SK-N-SH (cell line): ENCODE data around the gene SLC12A5.

Experiments used
- TF ChIP-seq, protein P1 (sequence below): fragments of 200-600 bp; sonication (generic); IDR thresholded peaks from 2 replicates; pipeline ENCODE4 v1.6.1; 2017; ENCODE audit warnings: antibody characterized with exemption, mild to moderate bottlenecking, moderate library complexity
- TF ChIP-seq, protein P2 (sequence below): fragments of 150-350 bp; IDR thresholded peaks from 2 replicates; pipeline ENCODE4 v1.6.1; 2017; ENCODE audit warnings: antibody characterized with exemption, low read length, low read depth, borderline replicate concordance

DNA sequence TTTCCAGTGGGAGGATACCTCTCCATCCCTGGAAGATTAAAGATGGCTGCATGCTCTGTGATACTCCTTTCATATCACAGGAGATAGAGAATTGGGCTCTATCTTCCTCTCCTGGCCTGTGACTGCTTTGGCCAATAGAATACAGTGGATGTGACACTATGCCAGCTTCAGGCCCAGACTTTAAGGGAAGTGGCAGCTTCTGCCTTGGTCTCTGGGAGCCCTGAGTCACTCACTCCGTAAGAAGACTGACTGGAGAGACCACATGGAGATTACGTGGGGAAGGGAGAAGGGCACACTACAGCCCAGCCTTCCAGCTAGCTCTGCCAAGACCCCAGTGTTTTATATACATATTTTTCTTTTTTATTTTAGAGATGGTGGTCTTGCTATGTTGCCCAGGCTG is 30.7 kb upstream of the SLC12A5 start:
- TF ChIP-seq, protein P1, sequence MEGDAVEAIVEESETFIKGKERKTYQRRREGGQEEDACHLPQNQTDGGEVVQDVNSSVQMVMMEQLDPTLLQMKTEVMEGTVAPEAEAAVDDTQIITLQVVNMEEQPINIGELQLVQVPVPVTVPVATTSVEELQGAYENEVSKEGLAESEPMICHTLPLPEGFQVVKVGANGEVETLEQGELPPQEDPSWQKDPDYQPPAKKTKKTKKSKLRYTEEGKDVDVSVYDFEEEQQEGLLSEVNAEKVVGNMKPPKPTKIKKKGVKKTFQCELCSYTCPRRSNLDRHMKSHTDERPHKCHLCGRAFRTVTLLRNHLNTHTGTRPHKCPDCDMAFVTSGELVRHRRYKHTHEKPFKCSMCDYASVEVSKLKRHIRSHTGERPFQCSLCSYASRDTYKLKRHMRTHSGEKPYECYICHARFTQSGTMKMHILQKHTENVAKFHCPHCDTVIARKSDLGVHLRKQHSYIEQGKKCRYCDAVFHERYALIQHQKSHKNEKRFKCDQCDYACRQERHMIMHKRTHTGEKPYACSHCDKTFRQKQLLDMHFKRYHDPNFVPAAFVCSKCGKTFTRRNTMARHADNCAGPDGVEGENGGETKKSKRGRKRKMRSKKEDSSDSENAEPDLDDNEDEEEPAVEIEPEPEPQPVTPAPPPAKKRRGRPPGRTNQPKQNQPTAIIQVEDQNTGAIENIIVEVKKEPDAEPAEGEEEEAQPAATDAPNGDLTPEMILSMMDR = no peak
- TF ChIP-seq, protein P2, sequence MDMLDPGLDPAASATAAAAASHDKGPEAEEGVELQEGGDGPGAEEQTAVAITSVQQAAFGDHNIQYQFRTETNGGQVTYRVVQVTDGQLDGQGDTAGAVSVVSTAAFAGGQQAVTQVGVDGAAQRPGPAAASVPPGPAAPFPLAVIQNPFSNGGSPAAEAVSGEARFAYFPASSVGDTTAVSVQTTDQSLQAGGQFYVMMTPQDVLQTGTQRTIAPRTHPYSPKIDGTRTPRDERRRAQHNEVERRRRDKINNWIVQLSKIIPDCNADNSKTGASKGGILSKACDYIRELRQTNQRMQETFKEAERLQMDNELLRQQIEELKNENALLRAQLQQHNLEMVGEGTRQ = no peak
